PC-3 (cell line): Measurements from ENCODE around the gene DHX57.

ENCODE experiments used
- EZH2 ChIP-seq: fragments of 300-600 bp; sonication (generic); IDR thresholded peaks from one replicate; pipeline ENCODE4 v1.6.1; 2017; ENCODE audit warnings: antibody characterized with exemption, mild to moderate bottlenecking, low read length; ENCODE audit not compliant: unreplicated experiment
- EZH2phosphoT487 ChIP-seq: fragments of 300-600 bp; sonication (generic); IDR thresholded peaks from 2 replicates; pipeline ENCODE4 v1.6.1; 2018; ENCODE audit warnings: mild to moderate bottlenecking, antibody characterized with exemption, low read length, borderline replicate concordance
- TF ChIP-seq, protein P1 (sequence below): fragments of 300-600 bp; sonication (generic); conservative IDR thresholded peaks from 2 replicates; pipeline ENCODE4 v1.5.1; 2017; ENCODE audit warnings: antibody characterized with exemption, low read depth, mild to moderate bottlenecking, low read length

DNA sequence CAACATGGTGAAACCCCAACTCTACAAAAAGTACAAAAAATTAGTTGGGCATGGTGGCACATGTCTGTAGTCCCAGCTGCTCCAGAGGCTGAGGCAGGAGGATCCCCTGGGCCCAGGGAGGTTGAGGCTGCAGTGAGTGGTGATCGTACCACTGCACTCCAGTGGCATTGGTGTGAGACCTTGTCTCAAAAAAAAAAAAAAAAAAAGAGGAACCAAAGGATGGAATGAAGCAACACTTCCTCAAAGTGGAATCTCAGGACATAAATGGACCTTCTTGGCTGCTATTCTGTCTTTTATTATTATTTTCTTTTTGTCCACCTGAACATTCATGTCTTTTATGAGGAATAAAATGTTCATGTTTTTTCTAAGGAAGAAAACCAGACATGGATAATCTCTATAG lies 84.0 kb downstream of the DHX57 start:
- TF ChIP-seq, protein P1, sequence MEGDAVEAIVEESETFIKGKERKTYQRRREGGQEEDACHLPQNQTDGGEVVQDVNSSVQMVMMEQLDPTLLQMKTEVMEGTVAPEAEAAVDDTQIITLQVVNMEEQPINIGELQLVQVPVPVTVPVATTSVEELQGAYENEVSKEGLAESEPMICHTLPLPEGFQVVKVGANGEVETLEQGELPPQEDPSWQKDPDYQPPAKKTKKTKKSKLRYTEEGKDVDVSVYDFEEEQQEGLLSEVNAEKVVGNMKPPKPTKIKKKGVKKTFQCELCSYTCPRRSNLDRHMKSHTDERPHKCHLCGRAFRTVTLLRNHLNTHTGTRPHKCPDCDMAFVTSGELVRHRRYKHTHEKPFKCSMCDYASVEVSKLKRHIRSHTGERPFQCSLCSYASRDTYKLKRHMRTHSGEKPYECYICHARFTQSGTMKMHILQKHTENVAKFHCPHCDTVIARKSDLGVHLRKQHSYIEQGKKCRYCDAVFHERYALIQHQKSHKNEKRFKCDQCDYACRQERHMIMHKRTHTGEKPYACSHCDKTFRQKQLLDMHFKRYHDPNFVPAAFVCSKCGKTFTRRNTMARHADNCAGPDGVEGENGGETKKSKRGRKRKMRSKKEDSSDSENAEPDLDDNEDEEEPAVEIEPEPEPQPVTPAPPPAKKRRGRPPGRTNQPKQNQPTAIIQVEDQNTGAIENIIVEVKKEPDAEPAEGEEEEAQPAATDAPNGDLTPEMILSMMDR: no peak
- TF ChIP-seq EZH2: no peak
- TF ChIP-seq EZH2phosphoT487: no peak
